Activated CD4-positive, alpha-beta memory T cell treated with anti-CD3 and anti-CD28 coated beads for 36 hours (primary cell): ENCODE results near the gene ACLY. TPM values are rescaled to one million over a fixed set of nuclear protein-coding genes. Genes with fewer than 3 reads are reported as not detected.
"Not testable (repeated sequence)": the region's sequence is repeated elsewhere in the genome, so short reads cannot be mapped to it uniquely, and the experiment has no call there.

Experiments
- CTCF ChIA-PET: fragments of 350-600 bp; sonication (Branson Sonifier 250); formaldehyde crosslinking; loops from one replicate; lab custom pipeline; 2021; ENCODE audit warnings: antibody characterized with exemption, inconsistent platforms; lab: Charles Lee
- POLR2A ChIA-PET: fragments of 350-600 bp; sonication (Branson Sonifier 250); formaldehyde crosslinking; loops from one replicate; lab custom pipeline; 2021; ENCODE audit warnings: antibody characterized with exemption; lab: Charles Lee
- DNase-seq: peaks from one replicate; pipeline ENCODE4 v3.0.0-alpha.2; 2020
- H3K27ac Mint-ChIP-seq: one replicate; pipeline ENCODE4 v1.8.0; 2021; ENCODE audit warnings: mixed read lengths
- H3K27me3 Mint-ChIP-seq: one replicate; pipeline ENCODE4 v1.8.0; 2021; ENCODE audit warnings: mixed read lengths
- H3K36me3 Mint-ChIP-seq: one replicate; pipeline ENCODE4 v1.8.0; 2021; ENCODE audit warnings: mixed read lengths
- H3K4me1 Mint-ChIP-seq: one replicate; pipeline ENCODE4 v1.8.0; 2021; ENCODE audit warnings: low read depth, mixed read lengths
- H3K4me3 Mint-ChIP-seq: one replicate; pipeline ENCODE4 v1.8.0; 2021; ENCODE audit warnings: mild to moderate bottlenecking, mixed read lengths
- H3K9me3 Mint-ChIP-seq: one replicate; pipeline ENCODE4 v1.8.0; 2021; ENCODE audit warnings: mixed read lengths
- intact Hi-C: fragments of 100-400 bp; cut with micrococcal nuclease; formaldehyde crosslinking; loops from one replicate; pipeline ENCODE4 v1.15.1; 2023
- total RNA-seq, 2 experiments: library from RNA; stranded (reverse); gene quantifications; one replicate each; pipeline ENCODE4 v1.2.3, GENCODE V29; 2021

The ACLY gene
- total RNA-seq, 2 experiments from 2014 or later: 186 to 203 TPM

GRCh38 chr17:41885733-41886132, 33.0 kb downstream of the ACLY start:
- no peak overlapping the region for H3K4me3 Mint-ChIP-seq
- H3K27ac Mint-ChIP-seq: no peak overlapping the region
- H3K27me3 Mint-ChIP-seq: no peaks in the 10 kb centered on the region
- DNase-seq: peak; percentile 12
- POLR2A ChIA-PET: no interaction called here
- CTCF ChIA-PET: interaction anchor here (1.1 to 2.0 kb wide), 2 partner anchors 84 to 148 kb away, joined by 3 to 4 read pairs; no protein-coding TSS in a partner anchor
- peaks cover 44% of the 10 kb centered on the region for H3K36me3 Mint-ChIP-seq
- H3K4me1 Mint-ChIP-seq: no peaks in the 10 kb centered on the region
- intact Hi-C loops: loop anchor here (5.0 kb wide), 1 partner anchor 148 kb away; no protein-coding TSS in a partner anchor
- H3K9me3 Mint-ChIP-seq: no peaks in the 10 kb centered on the region

GRCh38 chr17:41882756-41883155, 36.0 kb downstream of the ACLY start:
- no peaks in the 10 kb centered on the region for H3K27me3 Mint-ChIP-seq
- intact Hi-C loops: no loop called here
- no peak overlapping the region for H3K4me3 Mint-ChIP-seq
- ChIA-PET CTCF (no interaction called here), POLR2A (no interaction called here)
- peaks cover 52% of the 10 kb centered on the region for H3K36me3 Mint-ChIP-seq
- no peaks in the 10 kb centered on the region for H3K4me1 Mint-ChIP-seq
- no peaks in the 10 kb centered on the region for H3K9me3 Mint-ChIP-seq
- no peak overlapping the region for H3K27ac Mint-ChIP-seq
- DNase-seq: no peak

- intact Hi-C loops: no loop called here
- H3K9me3 Mint-ChIP-seq: no peaks in the 10 kb centered on the region
- no peak overlapping the region for H3K4me3 Mint-ChIP-seq
- no peaks in the 10 kb centered on the region for H3K4me1 Mint-ChIP-seq
- DNase-seq: no peak
- POLR2A ChIA-PET: interaction anchor here (0.7 kb wide), 1 partner anchor 1104 kb away, joined by 4 read pairs; no protein-coding TSS in a partner anchor
- CTCF ChIA-PET: interaction anchor here (0.6 kb wide), 1 partner anchor 28 kb away, joined by 3 read pairs; no protein-coding TSS in a partner anchor
- peaks cover 48% of the 10 kb centered on the region for H3K36me3 Mint-ChIP-seq
- H3K27ac Mint-ChIP-seq: no peak overlapping the region
- H3K27me3 Mint-ChIP-seq: no peaks in the 10 kb centered on the region
These were observed 38.6 kb downstream of the ACLY start for GRCh38 chr17:41880130-41880529.

- H3K4me1 Mint-ChIP-seq: peaks cover 11% of the 10 kb centered on the region
- H3K4me3 Mint-ChIP-seq, H3K27ac Mint-ChIP-seq, DNase-seq, CTCF ChIA-PET, POLR2A ChIA-PET, intact Hi-C loops, H3K27me3 Mint-ChIP-seq, H3K9me3 Mint-ChIP-seq: not testable (repeated sequence)
- peaks cover 59% of the 10 kb centered on the region for H3K36me3 Mint-ChIP-seq
These were observed 44.5 kb downstream of the ACLY start for GRCh38 chr17:41874293-41874670.

GRCh38 chr17:41873559-41874292, 45.0 kb downstream of the ACLY start:
- POLR2A ChIA-PET: no interaction called here
- peaks cover 62% of the 10 kb centered on the region for H3K36me3 Mint-ChIP-seq
- H3K27me3 Mint-ChIP-seq: no peaks in the 10 kb centered on the region
- no peak overlapping the region for H3K27ac Mint-ChIP-seq
- H3K9me3 Mint-ChIP-seq: no peaks in the 10 kb centered on the region
- no peak for DNase-seq
- intact Hi-C loops: no loop called here
- CTCF ChIA-PET: no interaction called here
- peaks cover 17% of the 10 kb centered on the region for H3K4me1 Mint-ChIP-seq
- no peak overlapping the region for H3K4me3 Mint-ChIP-seq

GRCh38 chr17:41871789-41872188, 47.0 kb downstream of the ACLY start:
- intact Hi-C loops: no loop called here
- peaks cover 58% of the 10 kb centered on the region for H3K36me3 Mint-ChIP-seq
- peak overlapping the region; percentile 23 for H3K27ac Mint-ChIP-seq
- H3K4me3 Mint-ChIP-seq: no peak overlapping the region
- ChIA-PET POLR2A (no interaction called here), CTCF (no interaction called here)
- no peaks in the 10 kb centered on the region for H3K9me3 Mint-ChIP-seq
- no peaks in the 10 kb centered on the region for H3K27me3 Mint-ChIP-seq
- H3K4me1 Mint-ChIP-seq: peaks cover 31% of the 10 kb centered on the region
- no peak for DNase-seq

GRCh38 chr17:41870627-41871026, 48.1 kb downstream of the ACLY start:
- ChIA-PET POLR2A (no interaction called here), CTCF (interaction anchor here (1.0 kb wide), 1 partner anchor 175 kb away, joined by 4 read pairs; no protein-coding TSS in a partner anchor)
- H3K36me3 Mint-ChIP-seq: peaks cover 51% of the 10 kb centered on the region
- intact Hi-C loops: no loop called here
- peaks cover 31% of the 10 kb centered on the region for H3K4me1 Mint-ChIP-seq
- H3K9me3 Mint-ChIP-seq: no peaks in the 10 kb centered on the region
- no peak overlapping the region for H3K4me3 Mint-ChIP-seq
- peak; percentile 15 for DNase-seq
- peak overlapping the region; percentile 93 for H3K27ac Mint-ChIP-seq
- no peaks in the 10 kb centered on the region for H3K27me3 Mint-ChIP-seq

- H3K9me3 Mint-ChIP-seq: no peaks in the 10 kb centered on the region
- no peak for DNase-seq
- peak overlapping the region; percentile 93 for H3K27ac Mint-ChIP-seq
- no peaks in the 10 kb centered on the region for H3K27me3 Mint-ChIP-seq
- ChIA-PET CTCF (interaction anchor here (1.0 kb wide), 1 partner anchor 174 kb away, joined by 4 read pairs; no protein-coding TSS in a partner anchor), POLR2A (interaction anchor here (1.2 kb wide), 1 partner anchor 148 kb away, joined by 3 read pairs; the partner anchor contains the start of gene DNAJC7)
- H3K4me3 Mint-ChIP-seq: no peak overlapping the region
- intact Hi-C loops: no loop called here
- H3K36me3 Mint-ChIP-seq: peaks cover 51% of the 10 kb centered on the region
- H3K4me1 Mint-ChIP-seq: peaks cover 34% of the 10 kb centered on the region
These were observed 48.7 kb downstream of the ACLY start for GRCh38 chr17:41870097-41870496.

GRCh38 chr17:41869426-41869825, 49.3 kb downstream of the ACLY start:
- Mint-ChIP-seq H3K4me1 (peaks cover 34% of the 10 kb centered on the region), H3K27ac (peak overlapping the region; percentile 93), H3K27me3 (no peaks in the 10 kb centered on the region), H3K4me3 (no peak overlapping the region), H3K36me3 (peaks cover 47% of the 10 kb centered on the region), H3K9me3 (no peaks in the 10 kb centered on the region)
- ChIA-PET CTCF (no interaction called here), POLR2A (interaction anchor here (1.2 to 1.6 kb wide), 2 partner anchors 97 to 148 kb away, joined by 3 to 5 read pairs; partner anchors contain the start of genes CNP and DNAJC7)
- intact Hi-C loops: loop anchor here (5.0 to 10.0 kb wide), 2 partner anchors 48 to 145 kb away; partner anchors contain the start of genes ACLY and DNAJC7
- DNase-seq: no peak

GRCh38 chr17:41868568-41868967, 50.2 kb downstream of the ACLY start:
- peaks cover 44% of the 10 kb centered on the region for H3K36me3 Mint-ChIP-seq
- DNase-seq: peak; percentile 12
- ChIA-PET CTCF (no interaction called here), POLR2A (interaction anchor here (0.9 to 1.6 kb wide), 2 partner anchors 50 to 98 kb away, joined by 3 to 5 read pairs; partner anchors contain the start of genes ACLY and CNP)
- H3K27me3 Mint-ChIP-seq: no peaks in the 10 kb centered on the region
- H3K4me3 Mint-ChIP-seq: peak overlapping the region; percentile 42
- H3K4me1 Mint-ChIP-seq: peaks cover 34% of the 10 kb centered on the region
- intact Hi-C loops: loop anchor here (5.0 to 10.0 kb wide), 2 partner anchors 49 to 146 kb away; partner anchors contain the start of genes ACLY and DNAJC7
- H3K27ac Mint-ChIP-seq: peak overlapping the region; percentile 93
- H3K9me3 Mint-ChIP-seq: no peaks in the 10 kb centered on the region

GRCh38 chr17:41865596-41865893, 53.2 kb downstream of the ACLY start:
- Mint-ChIP-seq H3K27me3 (no peaks in the 10 kb centered on the region), H3K4me1 (peaks cover 45% of the 10 kb centered on the region), H3K27ac (peak overlapping the region; percentile 80), H3K9me3 (no peaks in the 10 kb centered on the region), H3K4me3 (no peak overlapping the region), H3K36me3 (peaks cover 22% of the 10 kb centered on the region)
- DNase-seq: no peak
- POLR2A ChIA-PET: interaction anchor here (1.2 to 2.8 kb wide), 4 partner anchors 51 to 175 kb away, joined by 3 to 11 read pairs (median 8); partner anchors contain the start of genes ACLY and EIF1
- intact Hi-C loops: loop anchor here (5.0 to 10.0 kb wide), 2 partner anchors 52 to 149 kb away; partner anchors contain the start of genes ACLY and DNAJC7
- CTCF ChIA-PET: interaction anchor here (0.7 to 1.4 kb wide), 3 partner anchors 16 to 176 kb away, joined by 3 read pairs; no protein-coding TSS in a partner anchor
